Measurements from ENCODE around the gene STEEP1. TPM values are rescaled to one million over a fixed set of nuclear protein-coding genes. Genes with fewer than 3 reads are reported as not detected.
A peak's percentile ranks its signal among the peaks of the same experiment; 100 is the strongest.

The STEEP1 gene
- total RNA-seq, 3 donors from 2014 or later (not counting 1 experiment from before 2014, with no cell fraction given), result 23.5 to 29.2 (median 23.8) TPM

- Mint-ChIP-seq H3K9me3 (no peaks in the 10 kb centered on the region), H3K27ac (no peak overlapping the region), H3K36me3 (no peaks in the 10 kb centered on the region), H3K4me3 (no peak overlapping the region), H3K27me3 (ENCODE audit: low read depth in 2 of 2) (no peaks in the 10 kb centered on the region), H3K4me1 (peaks cover 6% of the 10 kb centered on the region in 2 donors)
- intact Hi-C loops (cut with micrococcal nuclease), result loop anchor here (5.0 kb wide), 1 partner anchor 369 kb away; no protein-coding TSS in a partner anchor
- Histone ChIP-seq H3K27ac (ENCODE audit: low read length) (no peak overlapping the region), H3K4me1 (ENCODE audit: control insufficient read depth, insufficient read depth, low read length) (no peaks in the 10 kb centered on the region), H3K4me3 (ENCODE audit: low read length) (no peak overlapping the region), H3K36me3 (ENCODE audit: control insufficient read depth, insufficient read depth, low read length) (no peaks in the 10 kb centered on the region), H3K27me3 (ENCODE audit: control insufficient read depth, insufficient read depth, low read length) (no peaks in the 10 kb centered on the region), H3K9me3 (ENCODE audit: control insufficient read depth, insufficient read depth, low read length) (no peaks in the 10 kb centered on the region)
- DNase-seq (no peak), ATAC-seq (no peak)
- 82% methylated on average over 3 of the region's 4 CpGs for WGBS (ENCODE audit: insufficient coverage)
- TF ChIP-seq CTCF (IDR thresholded peaks at IDR 0.05), result no peak
Observed at GRCh38 chrX:119518371-119518770, 46.8 kb downstream of the STEEP1 start.

DNA sequence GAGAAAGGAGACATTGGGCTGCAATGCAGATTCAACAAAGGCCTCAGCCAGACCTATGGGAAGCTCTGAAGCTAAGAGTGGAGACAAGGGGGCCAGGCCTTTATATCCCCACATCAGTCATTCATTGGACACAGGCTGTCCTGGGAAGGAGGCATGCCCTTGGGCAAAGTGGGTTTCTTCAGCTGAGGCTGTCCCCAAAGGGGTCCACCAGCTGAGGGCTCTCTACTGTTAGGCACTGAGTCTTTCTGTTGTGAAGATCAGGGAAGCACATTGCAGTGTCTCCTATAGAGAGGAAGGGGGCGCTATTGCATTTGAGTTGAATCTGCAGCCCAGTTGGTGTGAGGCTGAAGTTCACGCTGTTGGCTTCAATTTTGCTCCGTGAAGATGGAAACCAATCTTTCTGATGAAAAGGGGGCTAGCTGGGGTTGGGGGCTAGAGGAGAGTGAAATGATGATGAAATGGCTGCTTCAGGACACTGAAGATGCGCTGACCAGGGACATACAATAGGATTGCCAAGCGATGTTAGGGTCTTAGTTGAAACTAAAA is 49.0 kb downstream of the STEEP1 start:
- peak; percentile 89 to 97 (median 93) for ATAC-seq
- TF ChIP-seq CTCF (IDR thresholded peaks at IDR 0.05), result peak; percentile 57
- H3K36me3 ChIP-seq (ENCODE audit: control insufficient read depth, insufficient read depth, low read length), result no peaks in the 10 kb centered on the region
- peak; percentile 14 to 78 for DNase-seq
- no peaks in the 10 kb centered on the region for H3K4me1 ChIP-seq (ENCODE audit: control insufficient read depth, insufficient read depth, low read length)
- H3K27ac ChIP-seq (ENCODE audit: low read length), result no peak overlapping the region
- no peaks in the 10 kb centered on the region for H3K27me3 ChIP-seq (ENCODE audit: control insufficient read depth, insufficient read depth, low read length)
- no peaks in the 10 kb centered on the region for H3K36me3 Mint-ChIP-seq
- H3K9me3 Mint-ChIP-seq, result no peaks in the 10 kb centered on the region
- H3K9me3 ChIP-seq (ENCODE audit: control insufficient read depth, insufficient read depth, low read length), result no peaks in the 10 kb centered on the region
- no peak overlapping the region for H3K4me3 ChIP-seq (ENCODE audit: low read length)
- 39% methylated on average over 5 of the region's 5 CpGs for WGBS (ENCODE audit: insufficient coverage)
- H3K4me1 Mint-ChIP-seq, result peaks cover 6% of the 10 kb centered on the region in 2 donors
- H3K4me3 Mint-ChIP-seq, result no peak overlapping the region
- H3K27me3 Mint-ChIP-seq (ENCODE audit: low read depth in 2 of 2), result no peaks in the 10 kb centered on the region
- H3K27ac Mint-ChIP-seq, result no peak overlapping the region
- intact Hi-C loops (cut with micrococcal nuclease), result loop anchor here (1.0 to 5.0 kb wide), 3 partner anchors 59 to 371 kb away; partner anchors contain the start of gene UBE2A

DNA sequence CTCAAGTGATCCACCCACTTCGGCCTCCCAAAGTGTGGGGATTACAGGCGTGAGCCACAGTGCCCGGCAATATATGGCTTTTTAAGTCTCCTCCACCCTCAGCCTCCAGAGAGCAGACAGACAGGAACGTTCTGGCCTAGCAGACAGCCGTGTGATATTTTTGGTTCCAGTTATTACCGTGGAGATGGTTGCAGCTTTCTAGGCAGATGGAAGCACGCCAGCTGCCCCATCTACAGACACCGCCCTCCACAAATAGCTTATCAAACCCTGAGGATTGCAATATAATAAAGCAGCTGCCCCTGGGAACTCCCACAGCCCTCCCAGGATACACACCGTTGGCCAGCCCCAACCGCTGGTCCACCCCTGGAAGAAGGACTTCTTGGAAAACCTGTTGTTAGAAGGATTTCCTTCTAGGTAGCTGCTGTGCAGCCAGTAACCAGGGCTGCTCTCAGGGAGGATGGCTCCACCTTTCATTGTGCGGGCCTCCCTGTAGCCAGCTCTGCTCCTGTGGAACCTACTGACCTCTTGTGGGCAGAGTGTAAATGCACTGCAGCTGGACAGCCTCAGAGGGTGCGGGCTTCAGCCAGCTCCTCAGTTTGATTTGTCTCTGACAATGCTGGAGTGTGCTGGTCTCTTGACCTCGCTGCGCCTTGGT is 52.9 kb downstream of the STEEP1 start:
- Mint-ChIP-seq H3K36me3 (no peaks in the 10 kb centered on the region), H3K27ac (no peak overlapping the region), H3K27me3 (ENCODE audit: low read depth in 2 of 2) (peaks cover 0 to 2% of the 10 kb centered on the region in 2 donors), H3K4me1 (peaks cover 6% of the 10 kb centered on the region in 2 donors), H3K4me3 (no peak overlapping the region), H3K9me3 (no peaks in the 10 kb centered on the region)
- no peak for TF ChIP-seq CTCF (IDR thresholded peaks at IDR 0.05)
- H3K9me3 ChIP-seq (ENCODE audit: control insufficient read depth, insufficient read depth, low read length), result no peaks in the 10 kb centered on the region
- no peak overlapping the region for H3K4me3 ChIP-seq (ENCODE audit: low read length)
- no peaks in the 10 kb centered on the region for H3K4me1 ChIP-seq (ENCODE audit: control insufficient read depth, insufficient read depth, low read length)
- WGBS (ENCODE audit: insufficient coverage), result 52% methylated on average over 9 of the region's 14 CpGs
- H3K36me3 ChIP-seq (ENCODE audit: control insufficient read depth, insufficient read depth, low read length), result no peaks in the 10 kb centered on the region
- intact Hi-C loops (cut with micrococcal nuclease), result no loop called here
- peak in 2 of 3 donors; percentile 44 to 54 for ATAC-seq
- DNase-seq, result peak in 1 of 2 donors; percentile 35
- H3K27me3 ChIP-seq (ENCODE audit: control insufficient read depth, insufficient read depth, low read length), result no peaks in the 10 kb centered on the region
- H3K27ac ChIP-seq (ENCODE audit: low read length), result no peak overlapping the region

Measured in natural killer cell (primary cell).